Sciatic nerve (tissue), 2 donors: ENCODE data around the gene RBM4B. TPM values are rescaled to one million over a fixed set of nuclear protein-coding genes. Genes with fewer than 3 reads are reported as not detected.
A peak's percentile ranks its signal among the peaks of the same experiment; 100 is the strongest.
"Not testable (repeated sequence)": the region's sequence is repeated elsewhere in the genome, so short reads cannot be mapped to it uniquely, and the experiment has no call there.

Experiments
- ATAC-seq: fragments of 200-7000 bp; cut with Tn5 transposase; one replicate; pipeline ENCODE4 v1.9.1; 2020; ENCODE audit warnings: mild to moderate bottlenecking, moderate library complexity
- DNase-seq: peaks from one replicate; pipeline ENCODE4 v3.0.0-alpha.2; 2020; ENCODE audit warnings: low spot score
- intact Hi-C: fragments of 100-400 bp; cut with DNase I; formaldehyde crosslinking; loops from one replicate; pipeline ENCODE4 v1.14.2; 2022
- total RNA-seq: library from RNA; stranded (reverse); fragmentation: NEBNext Ultra II Directional; extraction: Animal tissue kit (Norgen Biotek cat#: 25700); gene quantifications from one replicate; pipeline ENCODE4 v1.2.1, GENCODE V29; 2021
- donor health status: DM: no; HTN: no; CAD: no.
- donor health status: DM: no; HTN: no; CAD: no.

The RBM4B gene, protein sequence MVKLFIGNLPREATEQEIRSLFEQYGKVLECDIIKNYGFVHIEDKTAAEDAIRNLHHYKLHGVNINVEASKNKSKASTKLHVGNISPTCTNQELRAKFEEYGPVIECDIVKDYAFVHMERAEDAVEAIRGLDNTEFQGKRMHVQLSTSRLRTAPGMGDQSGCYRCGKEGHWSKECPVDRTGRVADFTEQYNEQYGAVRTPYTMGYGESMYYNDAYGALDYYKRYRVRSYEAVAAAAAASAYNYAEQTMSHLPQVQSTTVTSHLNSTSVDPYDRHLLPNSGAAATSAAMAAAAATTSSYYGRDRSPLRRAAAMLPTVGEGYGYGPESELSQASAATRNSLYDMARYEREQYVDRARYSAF
- total RNA-seq, result 23.7 TPM

DNA sequence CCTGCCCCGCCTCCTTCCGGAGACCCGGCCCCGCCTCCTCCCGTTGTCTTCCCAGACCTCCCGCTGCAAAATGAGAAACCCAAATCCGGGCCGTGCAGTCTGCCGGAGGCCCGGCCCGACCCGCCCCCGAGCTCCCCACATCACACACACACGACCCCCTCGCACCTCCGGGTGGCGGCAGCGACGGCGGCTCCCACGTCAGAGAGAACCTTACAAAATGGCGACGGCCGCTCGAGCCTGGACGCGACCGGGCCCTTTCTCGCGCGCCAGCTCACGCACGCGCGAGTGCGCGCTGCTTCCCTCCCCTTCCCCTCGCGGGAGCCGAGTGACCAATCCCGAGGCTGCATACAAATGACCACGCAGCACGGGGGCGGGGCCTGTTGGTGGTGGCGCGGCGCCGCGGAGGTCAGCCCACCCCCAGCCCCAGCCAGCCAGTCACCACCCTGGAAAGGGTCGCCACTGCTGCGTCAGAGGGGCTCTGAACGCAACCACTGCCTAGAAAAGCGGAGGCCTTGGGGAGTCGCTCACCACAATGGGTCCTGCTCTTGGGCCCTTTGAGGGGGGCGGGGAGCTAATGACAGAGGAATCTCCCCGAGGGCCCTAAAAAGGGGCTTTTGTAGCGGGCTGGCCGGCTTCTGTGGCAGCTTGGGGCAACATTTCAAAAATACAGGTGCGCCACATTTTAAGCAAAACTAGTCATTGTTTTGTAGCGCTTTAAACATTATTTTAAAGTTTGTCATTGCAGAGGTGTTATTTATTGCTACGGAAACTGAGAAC is at the start of gene RBM4B:
Gene RBM4B, minus strand, starts transcription at position 289 of the 777 bp plus-strand sequence. CDS start 808 bp downstream, outside the sequence.
- DNase-seq (peak; percentile 97), ATAC-seq (peak; percentile 99)
- intact Hi-C loops, result loop anchor here (5.0 kb wide), 1 partner anchor 270 kb away; no protein-coding TSS in a partner anchor

DNA sequence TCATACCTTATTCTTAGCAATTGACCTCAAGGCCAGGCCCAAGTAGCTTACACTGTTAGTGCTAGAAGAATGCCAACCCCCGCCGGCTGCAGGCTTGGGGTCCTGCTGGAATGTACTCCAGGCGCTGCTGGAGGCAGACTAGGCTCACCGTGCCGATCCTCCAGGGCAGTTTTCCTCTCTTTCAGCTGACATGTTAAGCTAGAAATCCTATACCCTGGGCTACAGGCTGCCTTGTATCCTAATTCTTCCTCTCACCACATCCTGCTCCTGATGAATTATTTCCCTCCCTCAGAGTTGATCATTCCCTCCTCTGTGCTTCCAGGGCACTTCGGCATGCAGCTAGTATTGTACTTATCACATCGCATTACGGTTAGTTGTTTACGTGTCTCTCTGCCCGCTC is 48.0 kb upstream of the RBM4B start:
- ATAC-seq, result no peak

DNA sequence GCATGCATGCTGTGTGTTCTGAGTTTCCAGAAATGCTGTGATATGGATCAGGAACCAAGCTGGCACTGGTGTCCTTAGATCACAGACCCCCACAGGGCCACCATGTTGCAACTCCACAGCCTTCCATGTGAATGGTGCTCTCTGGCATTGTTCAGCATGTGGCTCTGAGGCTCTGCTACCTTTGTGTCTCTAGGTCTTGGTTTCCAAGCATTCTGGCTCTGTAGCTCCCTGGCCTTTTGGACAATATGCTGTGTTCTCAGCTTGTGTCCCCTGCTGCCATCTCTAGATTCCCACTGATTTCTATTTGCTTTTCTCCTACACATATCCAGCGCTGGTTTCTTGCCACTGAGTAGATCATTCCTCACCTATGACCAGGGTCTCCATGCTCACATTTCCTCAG is 47.4 kb upstream of the RBM4B start:
- intact Hi-C loops, result no loop called here
- DNase-seq (peak; percentile 4), ATAC-seq (no peak)

More for the DNA sequence above, 48.0 kb upstream of the RBM4B start:
- peak; percentile 19 for DNase-seq
- intact Hi-C loops, result no loop called here

DNA sequence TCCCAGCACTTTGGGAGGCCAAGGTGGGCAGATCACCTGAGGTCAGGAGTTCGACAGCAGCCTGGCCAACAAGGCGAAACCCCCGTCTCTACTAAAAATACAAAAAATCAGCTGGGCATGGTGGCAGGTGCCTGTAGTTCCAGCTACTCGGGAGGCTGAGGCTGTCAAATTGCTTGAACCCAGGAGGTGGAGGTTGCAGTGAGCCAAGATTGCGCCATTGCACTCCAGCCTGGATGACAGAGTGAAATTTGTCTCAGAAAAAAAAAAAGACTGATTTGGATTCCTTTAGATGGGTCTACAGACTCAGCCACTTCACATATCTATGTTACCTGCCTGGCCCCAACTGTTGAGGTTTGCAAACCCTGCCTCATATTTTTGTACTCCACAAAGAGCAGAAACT is 46.5 kb upstream of the RBM4B start:
- DNase-seq, intact Hi-C loops, ATAC-seq: not testable (repeated sequence)

DNA sequence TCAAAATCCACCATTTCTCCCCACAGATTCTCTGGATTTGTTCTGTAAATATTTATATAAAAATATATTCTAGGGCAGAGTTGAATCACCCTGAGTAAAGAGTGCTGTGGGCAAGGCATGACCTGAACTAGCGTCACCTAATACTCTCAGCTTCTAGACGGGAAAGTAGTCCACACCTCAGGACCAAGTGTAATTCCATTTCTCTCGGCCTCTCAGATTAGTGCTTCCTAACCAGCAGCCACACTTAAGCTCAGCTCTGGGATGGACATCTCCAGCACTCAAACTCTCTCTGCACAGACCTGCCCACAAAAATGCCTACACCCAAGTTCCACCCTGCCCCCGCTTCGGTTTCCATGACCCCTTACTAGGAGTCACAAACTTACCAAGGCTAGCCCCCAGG is 46.0 kb upstream of the RBM4B start:
- DNase-seq, result peak; percentile 34
- no peak for ATAC-seq
- intact Hi-C loops, result no loop called here

DNA sequence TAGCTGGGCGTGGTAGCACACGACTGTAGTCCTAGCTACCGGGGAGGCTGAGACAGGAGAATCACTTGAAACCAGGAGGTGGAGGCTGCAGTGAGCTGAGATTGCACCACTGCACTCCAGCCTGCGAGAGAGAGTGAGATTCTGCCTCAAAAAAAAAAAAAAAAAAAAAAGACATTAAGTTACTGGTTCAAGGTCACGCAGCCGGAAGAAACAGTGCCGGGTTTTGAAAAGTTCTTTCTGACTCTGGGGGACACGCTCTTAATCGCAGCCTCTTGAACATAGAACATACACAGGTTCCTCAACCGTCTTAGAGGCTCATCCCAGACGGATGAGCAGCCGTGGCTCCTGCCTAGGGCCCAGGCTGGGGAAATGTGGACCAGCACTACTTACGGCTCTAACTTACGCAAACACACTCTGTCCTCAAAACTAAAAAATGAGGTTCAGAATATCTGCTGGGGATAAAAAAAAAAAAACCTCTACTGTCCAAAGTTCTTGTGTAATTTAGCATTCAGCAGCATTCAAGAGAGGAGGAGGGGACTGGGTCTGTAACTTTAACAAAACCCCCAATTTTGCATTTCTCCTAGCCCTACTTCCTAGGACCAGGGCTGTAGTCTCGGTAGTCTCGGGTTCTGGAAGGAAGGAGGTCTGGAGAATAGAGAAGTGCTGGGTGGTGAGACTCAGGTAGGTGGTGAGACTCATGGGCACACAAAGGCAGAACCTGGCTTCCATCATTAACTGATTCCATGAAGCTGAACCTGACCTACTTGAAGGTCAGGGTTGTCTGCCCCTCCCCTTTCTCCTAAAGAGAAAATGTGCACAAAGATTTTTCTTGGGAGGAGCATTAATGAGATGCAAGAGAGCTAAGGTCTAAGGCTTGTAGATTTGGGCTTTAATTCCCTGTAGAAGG is 45.3 kb upstream of the RBM4B start:
- ATAC-seq (no peak), DNase-seq (peak; percentile 5)
- intact Hi-C loops, result no loop called here

DNA sequence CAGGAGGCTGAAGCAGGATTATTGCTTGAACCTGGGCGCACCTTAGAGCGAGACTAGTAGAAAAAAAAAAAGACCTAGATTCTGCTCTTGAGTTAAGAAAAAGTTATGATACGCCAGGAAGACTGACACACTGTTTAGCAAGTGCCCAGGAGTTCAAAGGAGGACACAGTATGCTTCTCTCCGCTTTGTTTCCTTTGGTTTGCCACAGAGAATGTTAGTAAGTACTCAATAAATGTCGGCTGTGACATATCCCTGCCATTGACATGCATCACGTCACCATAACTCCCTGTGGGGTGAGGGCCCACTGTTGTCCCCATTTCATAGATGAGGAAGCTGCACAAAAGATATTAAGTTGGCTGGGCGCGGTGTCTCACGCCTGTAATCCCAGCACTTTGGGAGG is 44.3 kb upstream of the RBM4B start:
- intact Hi-C loops, result no loop called here
- DNase-seq (peak; percentile 28), ATAC-seq (no peak)

DNA sequence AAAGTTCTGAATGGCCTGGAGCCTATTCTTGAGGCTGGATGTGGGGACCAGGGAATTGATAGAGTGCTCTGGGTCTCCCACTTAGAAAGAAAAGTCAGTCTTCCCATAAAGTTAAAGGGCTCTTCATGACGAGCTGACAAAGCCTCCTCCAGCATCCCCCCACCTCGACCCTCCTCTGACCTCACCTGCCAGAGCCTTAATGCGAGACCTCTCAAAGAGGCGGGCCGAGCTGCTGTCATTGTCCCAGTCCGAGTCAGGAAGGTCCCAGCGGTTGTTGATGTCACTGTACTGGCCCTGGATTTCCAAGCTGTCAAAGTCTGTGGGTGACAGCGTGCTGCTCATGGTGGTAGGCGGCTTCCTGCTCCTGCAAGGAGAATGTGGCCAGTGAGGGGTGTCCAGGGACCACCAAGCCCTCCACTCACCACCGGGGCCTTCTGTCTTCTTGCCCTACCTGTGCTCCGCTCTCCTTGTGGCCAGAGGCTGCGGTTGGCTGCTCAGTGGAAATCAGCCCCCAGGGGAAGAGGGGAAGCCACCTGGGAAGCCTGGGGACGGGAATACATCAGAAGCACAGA is 43.3 kb upstream of the RBM4B start:
- no peak for ATAC-seq
- intact Hi-C loops, result no loop called here
- DNase-seq, result peak; percentile 26

DNA sequence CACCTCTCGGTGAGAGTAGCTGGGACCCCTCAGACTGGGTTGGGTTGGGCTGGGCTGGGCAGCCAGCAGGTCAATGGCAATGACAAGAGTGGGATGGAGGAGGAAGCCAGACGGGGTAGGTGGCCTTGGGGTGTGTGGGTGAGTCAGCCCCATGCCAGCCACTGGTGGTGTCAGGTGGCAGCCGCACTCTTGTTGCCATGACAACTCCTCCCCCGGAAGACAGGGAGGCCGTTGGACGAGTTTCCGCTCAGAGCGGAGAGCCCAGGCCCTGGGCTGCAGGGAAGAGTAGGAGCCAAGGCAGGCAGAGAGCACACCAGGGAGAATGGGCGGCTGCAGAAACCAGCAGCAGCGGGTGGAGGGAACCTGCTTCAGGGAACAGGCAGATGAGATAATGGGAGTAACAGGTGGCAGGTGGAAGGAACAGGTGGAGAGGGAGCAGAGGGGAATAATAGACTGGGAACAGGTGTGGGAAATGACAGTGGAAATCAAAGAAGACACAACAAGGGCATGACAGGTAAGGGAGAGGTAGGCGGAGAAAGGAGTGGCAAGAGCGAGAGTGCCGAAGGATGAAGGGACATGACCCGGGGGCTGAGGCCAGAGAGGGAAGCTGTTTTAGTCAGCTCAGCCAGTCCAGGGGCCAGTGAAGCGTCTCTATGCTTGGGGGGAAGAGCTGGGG is 42.7 kb upstream of the RBM4B start:
- ATAC-seq, result no peak
- no peak for DNase-seq
- intact Hi-C loops, result no loop called here

DNA sequence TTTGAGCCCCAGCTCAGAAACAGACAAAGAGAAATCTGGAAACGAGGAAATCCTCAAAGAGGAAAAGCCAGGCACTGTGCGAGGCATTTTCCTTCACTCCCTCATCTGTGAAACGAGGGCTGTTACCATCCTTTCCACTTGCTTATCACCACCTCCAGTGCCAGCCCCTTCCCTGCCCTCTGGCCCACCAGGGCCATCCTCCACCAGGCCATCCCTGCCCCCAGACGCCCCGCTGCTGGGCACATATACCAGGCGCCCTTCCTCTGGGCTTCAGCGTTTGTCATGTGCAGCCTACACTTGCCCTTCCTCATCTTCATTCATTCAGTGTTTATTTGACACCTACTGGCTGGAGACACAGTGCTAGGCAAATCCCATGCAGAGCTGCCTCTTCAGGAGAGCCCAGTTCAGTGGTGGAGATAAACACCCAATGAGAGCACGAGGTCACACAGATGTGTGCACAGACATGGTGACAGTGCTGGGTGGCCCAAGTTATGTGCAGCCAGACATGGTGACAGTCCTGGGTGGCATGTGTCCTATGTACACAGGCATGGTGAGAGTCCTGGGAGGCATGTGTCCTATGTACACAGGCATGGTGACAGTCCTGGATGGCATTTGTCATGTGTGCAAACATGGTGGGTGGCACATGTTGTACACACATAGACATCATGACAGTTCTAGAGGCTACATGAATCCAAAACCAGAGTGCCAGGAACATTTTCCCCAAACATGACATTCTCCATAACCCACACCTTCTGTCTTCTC is 41.6 kb upstream of the RBM4B start:
- ATAC-seq (no peak), DNase-seq (no peak)
- intact Hi-C loops, result no loop called here

DNA sequence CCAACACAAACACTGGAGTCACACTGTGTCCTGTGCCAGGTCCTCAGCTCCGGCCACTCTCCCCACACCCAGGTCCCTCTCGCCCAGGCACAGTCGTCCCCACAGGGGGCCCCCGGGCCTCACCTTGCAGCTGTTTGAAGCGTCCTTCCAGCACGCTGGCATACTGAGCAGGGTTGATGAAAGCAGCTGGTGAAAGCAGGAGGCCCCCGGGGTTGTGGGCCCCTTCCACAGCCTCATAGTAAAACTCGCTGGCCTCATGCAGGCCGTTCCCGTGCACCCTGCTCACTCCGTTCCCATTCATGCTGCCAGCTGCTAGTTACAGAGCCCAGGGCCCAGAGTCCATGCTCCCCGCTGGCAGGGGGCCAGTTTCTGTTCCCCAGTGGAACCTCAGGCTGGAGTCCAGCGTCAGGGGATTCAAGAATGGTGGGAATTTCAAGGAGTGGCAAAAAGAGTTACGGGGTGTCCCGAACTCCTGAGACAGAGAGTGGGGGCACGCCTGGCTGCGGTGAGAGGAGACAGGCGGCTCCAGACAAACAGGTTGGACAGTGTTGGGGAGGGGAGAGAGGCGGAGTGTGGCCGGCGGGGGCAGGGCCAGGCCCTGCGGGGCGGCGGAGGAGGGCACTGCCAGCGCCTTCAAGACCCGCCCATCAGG is 40.8 kb upstream of the RBM4B start:
- intact Hi-C loops, result no loop called here
- ATAC-seq (no peak), DNase-seq (no peak)

DNA sequence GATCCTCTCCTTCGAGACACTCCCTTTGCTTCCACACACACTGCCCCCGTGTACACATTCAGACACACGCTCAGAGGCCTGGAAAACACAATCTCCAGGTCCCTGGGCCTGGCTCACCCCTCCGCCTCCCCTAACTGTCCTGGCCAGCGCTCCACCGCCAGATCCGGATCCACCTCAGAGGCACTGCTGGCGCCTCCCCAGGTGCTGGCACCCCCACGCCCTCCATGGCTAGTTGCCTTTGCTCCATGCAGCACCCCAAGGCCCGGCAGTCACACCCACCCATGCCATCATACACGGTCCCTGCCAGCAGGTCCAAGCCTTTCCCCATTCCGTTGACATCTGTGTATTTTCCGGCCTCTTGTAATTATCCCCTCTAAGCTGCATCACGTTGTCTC is 40.2 kb upstream of the RBM4B start:
- DNase-seq (no peak), ATAC-seq (no peak)
- intact Hi-C loops, result no loop called here

DNA sequence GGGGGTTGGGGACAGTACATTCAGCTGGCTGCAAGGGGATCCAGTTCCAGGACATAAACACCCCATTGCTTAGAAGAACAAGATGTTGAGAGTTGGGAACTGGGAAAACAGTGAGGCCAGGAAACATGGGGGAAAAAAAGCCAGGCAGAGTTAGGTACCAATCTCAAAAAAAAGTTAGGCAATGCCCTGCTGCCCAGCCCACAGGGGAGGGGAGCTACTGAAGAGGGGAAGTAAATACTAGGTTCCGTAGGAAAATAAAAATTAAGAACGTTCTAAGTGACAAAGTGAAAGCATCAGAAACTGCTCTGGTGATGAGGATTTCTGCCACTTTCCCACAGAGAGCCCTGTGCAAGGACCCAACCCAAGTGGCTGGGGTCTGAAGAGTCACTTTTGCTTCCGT is 39.3 kb upstream of the RBM4B start:
- ATAC-seq (no peak), DNase-seq (peak; percentile 14)

DNA sequence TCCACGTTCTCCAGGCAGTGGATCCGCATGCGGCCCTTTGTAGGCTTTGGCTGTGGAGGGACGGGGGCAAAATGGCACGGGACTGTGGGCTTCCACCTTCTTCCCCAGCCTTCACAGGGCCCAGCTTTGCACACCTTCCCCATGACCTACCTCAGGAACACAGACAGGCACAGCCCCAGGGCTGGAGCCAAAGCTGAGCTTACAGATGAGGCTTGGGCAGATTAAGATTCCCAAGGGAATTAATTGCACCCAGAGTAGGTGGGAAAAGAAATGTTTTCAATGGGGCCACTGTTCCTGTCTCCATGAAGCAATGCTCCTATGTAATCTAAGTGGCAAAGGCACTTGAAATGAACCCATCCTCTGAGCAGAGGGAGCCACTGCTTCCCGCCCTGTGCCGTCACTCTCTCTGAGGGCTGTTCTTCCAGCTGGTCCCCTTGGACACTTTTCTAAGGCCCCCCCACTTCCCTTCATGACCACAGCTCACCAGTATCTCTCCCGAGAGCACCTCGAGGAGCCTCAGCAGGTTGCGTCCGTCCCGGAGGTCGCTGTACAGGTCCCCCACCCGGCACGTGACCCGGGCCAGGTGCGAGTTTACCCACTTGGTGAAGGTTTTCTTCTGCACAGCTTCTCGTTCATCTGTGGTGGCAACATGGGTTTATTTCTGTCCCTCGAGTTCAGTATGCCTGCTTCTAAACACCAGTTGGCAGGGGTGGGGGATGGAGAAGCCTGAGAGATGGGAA is 37.8 kb upstream of the RBM4B start:
- DNase-seq (peak; percentile 44), ATAC-seq (no peak)
- intact Hi-C loops, result no loop called here

More for the DNA sequence above, 39.3 kb upstream of the RBM4B start:
- intact Hi-C loops, result no loop called here

DNA sequence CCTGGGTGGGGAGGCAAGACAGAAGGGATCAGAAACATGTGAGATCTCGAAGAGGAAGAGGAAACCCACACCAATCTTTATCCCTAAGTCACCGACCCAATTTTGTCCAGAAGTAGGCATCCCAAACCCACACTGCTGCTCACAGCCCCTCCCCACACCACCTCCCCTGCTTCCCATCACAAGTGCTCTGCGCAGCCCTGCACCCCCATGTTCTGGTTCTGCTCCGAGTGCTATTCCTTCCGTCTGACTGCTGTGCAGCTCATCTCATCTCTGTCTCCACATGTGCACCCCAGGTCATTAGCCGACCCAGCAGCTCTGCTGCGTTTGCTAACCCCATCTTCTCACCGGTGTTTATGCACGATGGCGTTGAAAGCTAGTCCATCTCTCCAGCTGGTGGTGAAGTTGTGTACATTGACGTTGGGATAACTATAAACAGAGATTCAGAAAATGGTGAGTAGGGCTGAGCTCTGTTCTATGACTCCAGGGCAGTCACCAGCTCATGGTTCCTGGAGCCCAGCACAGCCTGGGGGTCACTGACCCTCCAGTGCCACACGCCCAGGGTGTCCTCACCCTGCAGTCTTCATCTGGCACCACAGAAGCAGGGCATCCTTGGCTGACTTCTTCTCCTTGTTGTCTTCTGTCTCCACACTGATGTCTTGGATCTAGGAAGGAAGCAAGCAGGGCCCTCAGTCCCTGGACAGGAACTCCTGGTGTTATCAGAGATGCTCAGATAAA is 36.2 kb upstream of the RBM4B start:
- intact Hi-C loops, result no loop called here
- no peak for DNase-seq
- ATAC-seq, result no peak

DNA sequence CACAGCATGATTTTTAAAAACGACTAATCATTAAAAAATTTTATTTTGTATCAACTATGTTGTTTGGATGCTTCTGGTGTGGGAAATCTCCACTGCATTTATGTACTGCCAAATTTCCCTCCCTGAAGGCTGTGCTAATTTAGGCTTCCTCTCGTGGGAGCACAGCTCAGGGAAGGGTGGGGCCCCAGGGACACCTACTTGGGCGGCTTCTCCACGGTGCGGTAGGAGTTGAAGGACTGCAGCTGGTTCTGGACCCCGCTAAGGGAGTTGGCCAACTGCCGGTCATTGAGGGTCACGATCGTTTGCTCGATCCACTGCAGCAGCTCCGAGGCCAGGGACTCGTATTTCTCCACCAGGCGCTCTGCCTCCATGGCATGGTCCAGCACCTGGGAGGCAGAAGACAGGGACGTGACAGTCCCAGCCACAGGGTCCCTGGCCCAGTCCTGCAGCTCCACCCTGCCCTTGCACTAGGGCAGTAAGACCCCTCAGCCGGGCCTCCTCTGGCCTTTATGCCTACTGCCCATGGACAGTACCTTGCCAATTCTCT is 32.8 kb upstream of the RBM4B start:
- DNase-seq (no peak), ATAC-seq (no peak)
- intact Hi-C loops, result no loop called here
